ENCODE measurements around the gene CNOT4.

- no peak for TF ChIP-seq CTCF (IDR thresholded peaks at IDR 0.05)
- TF ChIP-seq POLR2AphosphoS5 (IDR thresholded peaks at IDR 0.05): no peak
- TF ChIP-seq POLR2A (IDR thresholded peaks at IDR 0.05): no peak
Measured at GRCh38 chr7:135414850-135415439, 95.0 kb downstream of the CNOT4 start.

All from prostate gland (tissue), 2 donors.